Measurements from ENCODE around the gene PPP1R15B.
"Not testable (repeated sequence)": the region's sequence is repeated elsewhere in the genome, so short reads cannot be mapped to it uniquely, and the experiment has no call there.

PPP1R15B gene

DNA sequence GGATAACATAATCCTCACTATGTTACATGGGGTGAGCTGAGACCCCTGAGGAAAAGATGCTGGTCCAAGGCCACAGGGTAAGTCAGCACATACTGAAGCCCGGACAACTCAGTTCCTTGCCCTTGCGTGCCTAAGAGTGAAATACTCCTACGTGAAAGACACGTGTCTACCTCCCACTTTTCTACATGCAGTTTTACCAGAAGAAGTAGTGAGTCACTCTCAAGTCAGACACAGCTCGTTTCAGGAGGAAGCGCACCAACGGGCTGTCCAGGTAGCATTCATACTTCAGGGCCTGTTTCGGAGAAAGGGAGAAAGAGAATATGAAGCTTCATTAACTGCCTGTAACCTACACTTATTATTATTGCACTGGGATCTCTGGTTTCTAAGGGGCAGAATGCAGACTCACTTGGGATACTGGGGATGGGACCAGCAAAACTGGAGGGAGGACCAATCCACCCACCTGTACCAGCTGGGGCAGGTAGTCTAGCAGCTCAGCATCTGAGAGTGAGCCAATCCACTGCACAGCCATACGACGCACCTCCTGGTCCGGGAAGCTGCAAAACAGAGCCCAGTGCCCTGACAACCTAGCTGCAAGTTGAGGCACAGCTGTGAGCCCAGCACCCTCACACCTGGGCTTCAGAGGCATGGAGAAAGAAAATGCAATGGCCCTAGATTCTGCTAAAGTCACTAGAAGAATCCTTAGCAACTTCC is 32.4 kb upstream of the PPP1R15B start:
- no peak for DNase-seq (ENCODE audit: low spot score)

DNA sequence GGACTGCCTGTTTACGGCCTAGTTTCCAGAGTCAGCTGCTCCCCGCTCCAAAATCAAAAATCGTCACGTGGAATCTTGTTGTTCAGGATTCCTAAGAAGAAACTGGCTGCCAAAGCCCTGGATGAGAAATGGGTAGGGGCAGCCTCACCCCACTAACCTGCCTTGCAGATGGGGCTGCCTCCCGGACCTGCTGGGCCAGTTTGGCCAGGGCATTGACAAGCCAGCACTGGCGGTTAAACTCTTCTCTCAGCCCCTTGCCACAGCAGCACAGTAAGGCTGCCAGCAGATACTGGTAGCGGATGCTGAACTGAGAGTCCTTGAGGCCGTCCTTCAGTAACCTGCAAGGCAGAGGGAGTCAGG is 31.6 kb upstream of the PPP1R15B start:
- DNase-seq (ENCODE audit: low spot score), result no peak

- DNase-seq (ENCODE audit: low spot score), result no peak
Observed at GRCh38 chr1:204442376-204443259, 31.0 kb upstream of the PPP1R15B start.

- no peak for DNase-seq (ENCODE audit: low spot score)
Observed at GRCh38 chr1:204441558-204441957, 29.9 kb upstream of the PPP1R15B start.

DNA sequence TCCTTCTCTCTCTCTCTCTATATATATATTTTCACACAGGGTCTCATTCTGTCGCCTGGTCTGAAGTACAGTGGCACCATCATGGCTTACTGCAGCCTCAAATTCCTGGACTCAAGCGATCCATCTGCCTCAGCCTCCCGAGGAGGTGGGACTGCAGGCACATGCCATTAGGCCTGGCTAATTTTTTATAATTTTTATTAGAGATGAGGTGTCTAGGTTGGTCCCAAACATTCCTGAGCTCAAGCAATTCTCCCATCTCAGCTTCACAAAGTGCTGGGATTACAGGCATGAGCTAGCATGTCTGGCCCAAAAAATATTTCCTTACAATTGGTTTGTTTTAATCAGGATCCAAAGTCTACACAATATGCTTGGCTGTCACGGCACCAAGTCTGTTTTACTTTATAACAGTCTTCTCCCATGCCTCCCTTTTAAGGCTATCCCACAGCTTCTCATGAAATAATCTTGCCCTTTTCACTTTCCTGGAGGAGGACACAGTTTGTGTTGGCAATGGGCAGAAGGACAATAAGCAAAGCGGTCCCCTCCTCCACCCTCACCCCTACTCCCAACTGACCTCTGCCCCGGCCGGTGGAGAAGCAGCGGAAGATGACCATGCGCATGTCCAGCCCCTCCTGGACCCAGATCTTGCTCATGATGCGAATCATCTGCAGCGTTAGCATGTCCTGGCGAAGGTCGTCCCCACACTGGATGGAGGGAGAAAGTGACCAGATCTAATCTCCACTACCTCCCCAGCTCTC is 28.2 kb upstream of the PPP1R15B start:
- DNase-seq (ENCODE audit: low spot score), result no peak

DNA sequence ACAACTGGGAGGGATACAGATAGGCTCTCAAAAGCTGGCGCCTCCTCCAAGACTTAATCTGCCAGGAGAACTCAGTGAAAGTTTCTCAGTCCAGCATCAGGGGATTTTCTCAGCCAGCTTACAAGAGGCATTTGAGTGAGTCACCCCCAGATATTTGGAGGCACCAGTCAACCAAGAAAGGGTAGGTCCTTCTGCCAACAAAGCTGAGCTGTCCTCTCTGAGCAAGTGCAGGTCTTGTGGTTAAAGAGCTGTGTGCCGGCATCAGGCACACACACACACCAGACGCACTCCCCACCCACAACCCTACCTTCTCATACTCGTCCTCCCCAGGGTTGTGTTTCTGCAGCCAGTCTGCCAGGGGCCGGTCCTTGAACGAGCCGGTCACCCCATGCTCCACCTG is 27.0 kb upstream of the PPP1R15B start:
- peak; percentile 19 for DNase-seq (ENCODE audit: low spot score)

GRCh38 chr1:204437796-204438570 is 26.4 kb upstream of the PPP1R15B start:
- no peak for DNase-seq (ENCODE audit: low spot score)

DNA sequence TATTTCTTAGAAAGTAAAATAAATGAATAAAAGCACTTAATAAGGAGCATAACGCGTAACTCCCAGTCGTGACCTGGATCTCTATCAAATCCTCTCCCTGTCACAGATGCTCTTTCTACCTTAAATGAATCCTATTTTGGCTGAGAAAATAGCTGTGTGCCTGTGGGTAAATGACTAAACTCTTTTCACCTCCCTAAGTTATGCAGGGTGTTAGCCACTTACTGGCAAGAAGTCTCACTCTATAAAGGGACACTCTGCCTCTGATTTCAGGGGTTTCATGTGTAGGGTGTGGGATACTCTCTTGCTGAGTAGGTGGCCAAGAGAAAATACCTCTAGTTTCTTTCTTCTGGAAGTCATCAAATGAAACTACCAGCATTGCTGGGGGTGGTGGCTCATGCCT is 24.3 kb upstream of the PPP1R15B start:
- DNase-seq (ENCODE audit: low spot score), result no peak

DNA sequence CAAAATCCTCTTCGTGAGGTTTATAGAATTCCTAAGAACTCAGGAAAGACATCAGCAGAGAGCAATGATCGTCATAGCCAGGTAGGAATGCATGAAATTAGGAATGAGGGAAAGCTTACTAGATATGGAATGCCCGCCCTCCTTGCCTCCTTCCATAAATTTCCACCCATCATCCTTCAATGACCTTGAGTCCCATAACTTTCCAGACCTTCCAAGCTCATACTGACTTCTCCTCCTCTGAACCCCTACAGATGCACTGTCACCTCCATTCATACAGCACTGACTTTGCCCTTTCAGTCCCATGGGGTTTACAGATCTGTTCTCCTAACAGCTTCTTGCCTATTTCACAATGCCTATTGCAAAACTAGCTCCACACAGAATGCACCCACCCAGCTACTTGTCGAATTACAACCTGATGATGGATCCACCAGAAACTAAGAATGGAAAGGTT is 23.8 kb upstream of the PPP1R15B start:
- no peak for DNase-seq (ENCODE audit: low spot score)

- no peak for DNase-seq (ENCODE audit: low spot score)
Observed at GRCh38 chr1:204434116-204434755, 22.6 kb upstream of the PPP1R15B start.

DNA sequence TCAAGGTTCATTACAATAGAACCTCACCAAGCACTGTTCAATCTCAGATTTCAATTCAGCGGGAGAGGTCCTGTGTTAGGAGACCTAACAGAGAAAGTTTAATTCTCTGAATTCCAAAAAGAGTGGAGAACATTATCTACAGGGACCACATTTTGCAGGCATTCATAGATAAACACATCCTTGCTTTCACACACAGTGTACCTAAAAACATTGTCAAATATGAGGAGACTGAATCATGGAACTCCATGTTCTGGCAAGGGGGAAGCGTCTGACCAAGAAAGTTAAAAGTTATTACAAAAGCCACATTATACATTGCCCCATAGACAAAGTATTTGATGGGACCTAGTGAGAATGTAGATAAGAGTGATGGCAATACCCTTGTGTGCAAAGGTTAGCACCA is 21.1 kb upstream of the PPP1R15B start:
- no peak for DNase-seq (ENCODE audit: low spot score)

DNA sequence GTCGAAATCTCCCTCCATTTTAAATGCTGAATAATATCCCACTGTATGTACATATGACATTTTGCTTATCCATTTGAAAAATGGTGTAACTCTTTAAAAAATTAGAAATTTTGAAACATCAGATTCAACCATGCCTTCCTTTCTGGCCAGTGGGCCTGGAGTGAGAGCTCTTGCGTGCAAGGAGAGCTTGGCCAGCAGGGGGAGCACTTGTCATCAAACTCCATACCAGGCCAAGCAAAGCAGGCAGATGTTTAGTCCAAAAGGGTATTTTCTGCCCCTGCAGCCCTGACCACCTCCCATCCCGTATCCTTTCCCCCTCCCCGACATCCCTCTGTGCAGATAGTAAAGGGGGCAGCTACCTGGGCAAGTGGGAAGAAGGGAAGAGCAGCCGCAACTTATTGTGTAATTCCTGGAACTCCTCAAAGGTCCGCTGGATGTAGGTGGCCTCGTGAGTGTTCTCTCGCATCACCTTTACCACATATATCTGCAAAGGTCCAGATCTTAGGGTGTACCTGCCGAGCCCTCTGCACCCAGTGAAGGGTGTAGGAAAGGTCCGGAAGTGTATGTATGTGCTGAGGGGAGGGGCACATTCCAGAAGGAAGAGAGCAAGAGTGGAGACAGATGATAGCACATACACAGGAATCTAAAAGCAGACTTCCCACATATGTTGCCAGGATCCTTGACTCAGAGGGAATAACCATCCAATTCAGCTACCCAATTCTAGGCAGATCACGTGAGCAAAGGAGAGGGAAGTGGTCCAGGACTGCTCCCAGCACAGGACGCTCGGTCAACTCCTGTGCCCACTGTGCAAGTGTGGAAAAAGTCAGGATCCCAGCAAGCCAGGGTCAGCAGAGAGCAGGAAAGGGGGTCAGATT is 19.9 kb upstream of the PPP1R15B start:
- DNase-seq (ENCODE audit: low spot score), result peak; percentile 77

DNA sequence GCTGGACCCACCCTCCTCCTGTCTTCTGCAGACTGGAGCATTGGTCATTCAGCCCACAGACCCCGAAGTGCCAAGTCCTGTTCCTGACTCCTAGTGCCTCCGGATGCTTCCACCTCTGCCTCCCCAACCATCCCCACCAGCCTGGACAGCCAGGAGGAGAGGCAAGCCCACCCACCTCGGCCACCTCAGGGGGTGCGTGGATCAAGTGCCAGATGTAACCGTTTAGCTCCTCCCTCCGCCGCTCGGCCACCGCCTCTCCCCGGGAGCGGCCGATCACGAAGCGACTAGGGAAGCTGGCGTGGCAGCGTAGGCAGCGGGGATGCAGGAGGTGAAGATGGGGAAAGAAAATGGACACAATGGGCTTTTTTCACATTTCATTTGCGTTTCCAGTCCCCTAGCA is 18.1 kb upstream of the PPP1R15B start:
- DNase-seq (ENCODE audit: low spot score), result no peak

GRCh38 chr1:204426971-204427701 is 15.5 kb upstream of the PPP1R15B start:
- DNase-seq (ENCODE audit: low spot score), result no peak

DNA sequence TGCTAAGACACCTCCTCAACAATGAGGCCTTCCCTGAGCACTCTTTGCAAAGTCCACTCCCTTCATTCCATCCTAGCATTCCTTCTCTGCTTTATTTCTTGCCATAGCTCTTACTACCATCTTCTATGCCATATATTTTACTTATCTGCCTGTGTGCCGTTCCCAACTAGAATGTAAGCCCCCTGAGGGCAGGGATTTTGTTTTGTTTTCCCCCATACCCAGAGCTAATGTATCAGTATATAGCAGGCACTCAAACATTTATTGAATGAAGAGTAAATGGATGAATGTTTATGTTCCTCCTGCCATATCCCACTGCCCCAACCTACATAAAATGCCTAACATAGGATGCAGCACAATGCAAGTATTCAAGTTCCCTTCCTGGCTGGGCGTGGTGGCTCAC is 14.9 kb upstream of the PPP1R15B start:
- no peak for DNase-seq (ENCODE audit: low spot score)

GRCh38 chr1:204426035-204426436 is 14.4 kb upstream of the PPP1R15B start:
- no peak for DNase-seq (ENCODE audit: low spot score)

DNA sequence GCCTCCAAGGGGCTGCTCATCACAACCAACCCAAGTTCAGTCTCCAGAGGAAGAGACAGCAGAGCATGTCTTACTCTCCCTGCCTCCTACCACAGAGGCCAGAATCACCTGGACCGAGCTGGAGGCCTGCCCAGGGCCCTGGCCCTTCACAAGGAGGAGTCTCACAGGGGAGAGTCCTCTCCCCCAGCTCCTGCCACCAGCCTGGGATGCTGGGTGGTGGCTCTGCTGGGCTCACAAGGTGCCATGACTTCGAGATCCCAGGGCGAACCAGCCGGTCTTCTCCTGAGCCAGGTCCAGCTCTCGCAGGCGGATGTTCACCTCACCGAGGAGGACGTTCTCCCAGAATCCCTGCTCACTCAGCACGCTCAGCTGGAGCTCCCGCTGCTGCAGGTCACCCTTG is 13.0 kb upstream of the PPP1R15B start:
- no peak for DNase-seq (ENCODE audit: low spot score)

- not testable (repeated sequence) for DNase-seq (ENCODE audit: low spot score)
Observed at GRCh38 chr1:204422061-204422705, 10.6 kb upstream of the PPP1R15B start.

- DNase-seq (ENCODE audit: low spot score), result no peak
Observed at GRCh38 chr1:204421441-204421840, 9.8 kb upstream of the PPP1R15B start.
